HG03039 (cell line): ENCODE measurements around the gene ANO10.
"Not testable (repeated sequence)": the region's sequence is repeated elsewhere in the genome, so short reads cannot be mapped to it uniquely, and the experiment has no call there.

Experiments used
- ATAC-seq: cut with Tn5 transposase; IDR thresholded peaks from one replicate; pipeline ENCODE4 v1.9.1; 2021; ENCODE audit warnings: mild to moderate bottlenecking, moderate library complexity; ENCODE audit not compliant: unreplicated experiment

Gene ANO10, protein sequence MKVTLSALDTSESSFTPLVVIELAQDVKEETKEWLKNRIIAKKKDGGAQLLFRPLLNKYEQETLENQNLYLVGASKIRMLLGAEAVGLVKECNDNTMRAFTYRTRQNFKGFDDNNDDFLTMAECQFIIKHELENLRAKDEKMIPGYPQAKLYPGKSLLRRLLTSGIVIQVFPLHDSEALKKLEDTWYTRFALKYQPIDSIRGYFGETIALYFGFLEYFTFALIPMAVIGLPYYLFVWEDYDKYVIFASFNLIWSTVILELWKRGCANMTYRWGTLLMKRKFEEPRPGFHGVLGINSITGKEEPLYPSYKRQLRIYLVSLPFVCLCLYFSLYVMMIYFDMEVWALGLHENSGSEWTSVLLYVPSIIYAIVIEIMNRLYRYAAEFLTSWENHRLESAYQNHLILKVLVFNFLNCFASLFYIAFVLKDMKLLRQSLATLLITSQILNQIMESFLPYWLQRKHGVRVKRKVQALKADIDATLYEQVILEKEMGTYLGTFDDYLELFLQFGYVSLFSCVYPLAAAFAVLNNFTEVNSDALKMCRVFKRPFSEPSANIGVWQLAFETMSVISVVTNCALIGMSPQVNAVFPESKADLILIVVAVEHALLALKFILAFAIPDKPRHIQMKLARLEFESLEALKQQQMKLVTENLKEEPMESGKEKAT

GRCh38 chr3:43621656-43622432 lies at the start of gene ANO10:
Gene ANO10 (minus strand): TSS chr3:43622011. CDS start chr3:43605852, 16,159 bp downstream.
- peak; percentile 95 for ATAC-seq

- no peak for ATAC-seq
These were observed 49.1 kb upstream of the ANO10 start for GRCh38 chr3:43670635-43671522.

DNA sequence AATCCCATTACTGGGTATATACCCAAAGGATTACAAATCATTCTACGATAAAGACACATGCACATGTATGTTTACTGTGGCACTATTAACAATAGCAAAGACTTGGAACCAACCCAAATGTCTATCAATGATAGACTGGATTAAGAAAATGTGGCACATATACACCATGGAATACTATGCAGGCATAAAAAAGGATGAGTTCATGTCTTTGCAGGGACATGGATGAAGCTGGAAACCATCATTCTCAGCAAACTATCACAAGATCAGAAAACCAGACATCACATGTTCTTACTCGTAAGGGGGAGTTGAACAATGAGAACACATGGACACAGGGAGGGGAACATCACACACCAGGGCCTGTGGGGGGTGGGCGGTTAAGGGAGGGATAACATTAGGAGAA lies 43.2 kb upstream of the ANO10 start:
- ATAC-seq = not testable (repeated sequence)

DNA sequence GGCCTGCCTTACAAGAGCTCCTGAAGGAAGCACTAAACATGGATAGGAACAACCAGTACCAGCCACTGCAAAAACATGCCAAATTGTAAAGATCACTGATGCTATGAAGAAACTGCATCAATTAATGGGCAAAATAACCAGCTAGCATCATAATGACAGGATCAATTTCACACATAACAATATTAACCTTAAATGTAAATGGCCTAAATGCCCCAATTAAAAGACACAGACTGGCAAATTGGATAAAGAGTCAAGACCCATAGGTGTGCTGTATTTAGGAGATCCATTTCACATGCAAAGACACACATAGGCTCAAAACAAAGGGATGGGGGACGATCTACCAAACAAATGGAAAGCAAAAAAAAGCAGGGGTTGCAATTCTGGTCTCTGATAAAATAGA lies 39.6 kb upstream of the ANO10 start:
- not testable (repeated sequence) for ATAC-seq

DNA sequence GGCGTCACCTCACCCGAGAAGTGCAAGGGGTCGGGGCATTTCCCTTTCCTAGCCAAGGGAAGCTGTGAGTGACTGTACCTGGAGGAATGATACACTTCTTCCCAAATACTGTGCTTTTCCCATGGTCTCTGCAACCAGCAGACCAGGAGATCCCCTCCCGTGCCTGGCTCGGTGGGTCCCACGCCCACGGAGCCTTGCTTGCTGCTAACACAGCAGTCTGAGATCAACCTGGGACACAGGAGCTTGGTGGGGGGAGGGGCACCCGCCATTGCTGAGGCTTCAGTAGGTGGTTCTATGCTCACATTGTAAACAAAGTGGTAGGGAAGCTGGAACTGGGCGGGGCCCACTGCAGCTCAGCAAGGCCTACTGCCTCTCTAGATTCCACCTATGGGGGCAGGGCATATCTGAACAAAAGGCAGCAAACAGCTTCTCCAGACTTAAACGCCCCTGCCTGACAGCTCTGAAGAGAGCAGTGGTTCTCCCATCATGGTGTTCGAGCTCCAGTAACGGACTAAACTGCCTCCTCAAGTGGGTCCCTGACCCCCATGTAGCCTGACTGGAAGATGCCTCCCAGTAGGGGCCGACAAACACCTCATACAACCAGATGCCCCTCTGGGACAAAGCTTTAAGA lies 37.6 kb upstream of the ANO10 start:
- ATAC-seq = no peak

- not testable (repeated sequence) for ATAC-seq
These were observed 34.6 kb upstream of the ANO10 start for GRCh38 chr3:43656390-43656789.

GRCh38 chr3:43650345-43650744 lies 28.5 kb upstream of the ANO10 start:
- no peak for ATAC-seq

DNA sequence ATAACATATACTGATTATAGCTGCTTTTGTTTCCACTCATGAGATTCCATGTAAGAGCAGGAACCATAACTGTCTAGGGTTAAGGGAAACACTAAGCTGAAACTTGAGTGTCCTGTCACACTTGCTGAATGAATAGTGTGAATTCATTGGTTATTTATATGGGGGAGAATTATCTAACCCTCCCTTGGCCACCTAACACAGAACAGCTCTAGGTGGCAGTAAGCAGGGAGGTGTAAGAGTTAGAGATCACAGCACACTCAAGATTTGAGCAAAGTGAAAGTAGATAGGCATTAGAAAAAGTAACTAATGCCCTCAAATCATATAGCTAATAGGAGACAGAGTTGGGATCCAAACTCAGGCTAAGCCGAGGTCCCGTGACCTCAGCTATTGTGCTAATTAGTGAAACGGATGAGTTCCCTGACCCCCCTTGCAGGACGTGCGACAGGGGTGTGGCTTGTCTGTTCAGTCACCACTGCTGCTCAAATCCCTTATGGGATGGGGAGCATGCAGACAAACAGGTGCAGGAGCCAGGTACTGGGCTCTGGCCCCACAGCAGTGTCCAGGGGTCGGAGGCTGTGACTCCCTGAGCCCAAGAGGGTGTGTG lies 27.7 kb upstream of the ANO10 start:
- no peak for ATAC-seq

DNA sequence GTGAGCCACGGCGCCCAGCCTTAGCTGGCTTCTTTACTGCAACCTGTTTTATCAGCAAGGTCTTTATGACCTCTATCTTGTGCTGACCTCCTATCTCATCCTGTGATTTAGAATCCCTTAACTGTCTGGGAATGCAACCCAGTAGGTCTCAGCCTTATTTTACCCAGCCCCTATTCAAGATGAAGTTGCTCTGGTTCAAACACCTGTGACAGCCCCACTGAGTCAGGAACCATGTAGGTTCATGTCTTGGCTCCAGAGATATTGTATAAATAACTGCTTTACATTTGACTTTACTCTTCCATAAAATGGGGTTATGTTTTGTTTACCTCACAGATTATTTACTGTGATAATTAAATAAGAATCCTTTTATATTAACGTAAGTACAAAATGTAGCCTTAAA lies 27.1 kb upstream of the ANO10 start:
- ATAC-seq = no peak

DNA sequence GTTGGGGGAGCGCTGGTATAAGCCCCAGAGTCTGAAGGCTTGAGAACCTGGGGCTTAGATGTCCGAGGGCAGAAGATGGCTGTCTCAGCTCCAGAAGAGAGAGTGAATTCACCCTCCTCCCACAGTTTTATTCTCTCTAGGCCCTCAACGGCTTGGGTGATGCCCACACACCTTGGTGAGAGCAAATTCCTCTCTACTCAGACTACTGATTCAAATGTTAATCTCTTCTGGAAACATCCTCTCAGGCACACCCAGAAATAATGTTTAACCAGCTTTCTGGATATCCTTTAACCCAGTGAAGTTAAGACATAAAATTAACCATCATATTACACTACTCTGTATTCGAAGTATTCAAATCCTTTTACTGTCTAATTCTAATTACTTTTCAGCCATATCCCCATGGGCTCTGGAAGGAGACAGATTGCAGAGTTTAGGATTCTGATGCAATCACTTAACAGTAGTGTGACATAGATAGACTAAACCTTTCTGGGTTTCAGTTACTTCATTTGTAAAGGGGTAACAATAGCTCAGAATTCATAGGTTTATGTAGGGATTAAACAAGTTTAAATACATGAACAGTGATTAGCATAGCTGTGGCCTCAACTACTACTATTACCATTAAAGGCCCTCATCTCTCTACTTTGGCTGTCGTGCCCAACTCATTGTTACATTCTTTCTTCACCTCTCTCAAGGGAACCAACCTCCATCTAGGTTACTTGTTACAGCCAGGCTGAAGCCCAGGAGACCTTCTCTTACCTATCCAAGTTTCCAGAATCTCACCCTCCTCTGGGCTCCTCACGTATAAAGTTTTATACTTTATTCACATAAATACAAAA lies 25.7 kb upstream of the ANO10 start:
- ATAC-seq = no peak

- ATAC-seq = no peak
These were observed 22.6 kb upstream of the ANO10 start for GRCh38 chr3:43644443-43644842.

DNA sequence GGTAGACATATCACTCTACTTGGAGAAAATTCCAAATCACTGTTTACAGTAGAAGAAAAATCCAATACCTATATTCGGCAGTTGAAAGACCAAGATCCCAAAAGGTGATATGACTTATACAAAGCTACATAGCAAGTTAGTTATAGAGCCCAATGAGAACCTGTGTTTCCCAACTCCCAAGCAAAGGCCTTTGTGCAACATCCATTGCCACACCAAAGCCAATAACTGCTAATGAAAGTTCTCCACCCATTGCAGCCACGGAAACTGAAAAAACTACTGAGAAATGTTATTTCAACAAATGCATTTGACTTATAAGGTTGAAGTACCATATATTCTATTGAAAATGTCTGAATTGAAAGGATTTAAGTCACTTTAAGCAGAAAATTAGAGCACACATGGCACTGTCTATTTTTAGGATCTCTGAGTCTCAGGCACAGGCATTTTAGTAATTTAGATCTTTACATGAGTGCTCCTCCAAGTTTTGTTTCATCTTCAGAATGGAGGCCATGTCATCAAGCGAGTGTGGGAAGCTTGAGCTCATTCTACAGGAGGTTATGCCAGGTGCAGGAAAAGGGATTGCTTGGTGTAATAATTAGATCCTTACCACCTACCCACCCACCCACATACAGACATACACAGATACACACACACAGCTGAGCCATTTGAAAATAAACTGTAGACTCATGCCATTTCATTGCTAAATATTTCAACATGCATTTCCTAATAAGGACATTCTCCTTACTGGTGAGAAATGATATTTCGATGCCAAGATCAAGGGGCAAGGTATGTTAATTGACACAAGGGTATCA lies 19.7 kb upstream of the ANO10 start:
- no peak for ATAC-seq

- no peak for ATAC-seq
These were observed 18.9 kb upstream of the ANO10 start for GRCh38 chr3:43640681-43641080.

DNA sequence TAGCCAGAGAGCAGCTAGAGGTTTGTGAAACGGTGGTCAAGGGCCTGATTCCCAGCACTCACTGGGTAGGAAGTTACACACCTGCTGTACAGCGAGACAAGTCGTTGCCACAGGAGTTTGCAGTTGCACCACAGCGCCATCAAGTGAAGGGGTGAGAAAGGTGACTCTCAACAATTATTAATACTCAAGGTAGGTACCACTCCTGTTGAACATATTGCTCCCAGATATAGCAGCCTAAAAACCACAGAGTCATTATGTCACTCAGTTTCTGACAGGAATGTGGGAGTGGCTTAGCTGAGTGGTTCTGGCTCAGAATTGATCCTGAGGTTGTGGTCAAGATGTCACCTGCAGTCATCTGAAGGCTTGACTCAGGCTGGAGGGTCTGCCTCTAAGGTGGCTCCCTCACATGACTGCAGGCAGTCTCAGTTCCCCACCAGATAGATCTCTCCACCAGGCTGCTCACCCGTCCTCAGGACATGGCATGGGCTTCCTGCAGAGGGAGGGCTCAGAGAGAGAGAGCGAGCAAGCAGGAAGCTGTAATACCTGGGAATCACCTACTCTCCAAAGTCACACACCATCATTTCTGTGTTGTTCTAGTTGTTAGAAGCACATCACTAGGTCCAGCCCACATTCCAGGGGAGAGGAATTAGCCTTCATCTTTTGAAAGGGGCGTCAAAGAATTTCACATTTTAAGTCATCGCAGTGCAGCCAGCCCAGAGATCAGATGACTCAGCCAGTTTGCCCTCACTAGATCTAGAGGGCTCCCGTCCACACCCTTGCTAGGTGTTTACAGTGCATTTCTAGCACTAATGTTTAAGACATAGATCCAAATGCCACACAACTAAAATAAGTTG lies 17.0 kb upstream of the ANO10 start:
- no peak for ATAC-seq

GRCh38 chr3:43637702-43638101 lies 15.9 kb upstream of the ANO10 start:
- no peak for ATAC-seq

DNA sequence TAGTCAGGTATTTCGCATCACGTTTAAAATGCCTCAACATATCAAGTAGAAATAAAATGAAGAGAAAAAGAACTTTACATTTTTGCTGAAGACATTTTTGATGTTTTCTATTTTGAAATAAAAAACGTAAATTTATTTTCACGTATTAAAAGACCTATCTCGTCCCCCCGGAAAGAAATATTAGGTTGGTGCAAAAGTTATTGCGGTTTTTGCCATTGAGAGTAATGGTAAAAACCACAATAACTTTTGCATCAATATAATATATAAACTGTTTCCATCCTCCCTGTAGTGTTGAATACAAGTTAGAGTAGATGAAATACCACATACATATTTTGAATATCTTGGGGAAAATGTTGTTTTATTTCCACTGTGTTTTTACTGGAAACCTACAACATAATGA lies 11.2 kb upstream of the ANO10 start:
- ATAC-seq = no peak

GRCh38 chr3:43632269-43632733 lies 10.5 kb upstream of the ANO10 start:
- ATAC-seq = no peak
